MV-4-11 (cell line): ENCODE data around the gene MAPK1IP1L.

Experiments used
- DNase-seq: peaks from one replicate; lab custom pipeline; 2025; lab: John Stamatoyannopoulos, UW

The MAPK1IP1L gene

GRCh38 chr14:55094292-55095157 is 43.1 kb downstream of the MAPK1IP1L start:
- no peak for DNase-seq

GRCh38 chr14:55097881-55098560 is 46.6 kb downstream of the MAPK1IP1L start:
- DNase-seq = peak; percentile 85

- no peak for DNase-seq
Measured at GRCh38 chr14:55098561-55098898, 47.1 kb downstream of the MAPK1IP1L start.

- no peak for DNase-seq
Measured at GRCh38 chr14:55099756-55100155, 48.3 kb downstream of the MAPK1IP1L start.

- DNase-seq = no peak
Measured at GRCh38 chr14:55101698-55102097, 50.3 kb downstream of the MAPK1IP1L start.

GRCh38 chr14:55102141-55102621 is 50.7 kb downstream of the MAPK1IP1L start:
- DNase-seq = peak; percentile 89

GRCh38 chr14:55103005-55103640 is 51.7 kb downstream of the MAPK1IP1L start:
- DNase-seq = peak; percentile 48

- peak; percentile 92 for DNase-seq
Measured at GRCh38 chr14:55103971-55104954, 52.8 kb downstream of the MAPK1IP1L start.

GRCh38 chr14:55105991-55106390 is 54.5 kb downstream of the MAPK1IP1L start:
- no peak for DNase-seq

- DNase-seq = peak; percentile 84
Measured at GRCh38 chr14:55107766-55108554, 56.5 kb downstream of the MAPK1IP1L start.

GRCh38 chr14:55109836-55110235 is 58.4 kb downstream of the MAPK1IP1L start:
- no peak for DNase-seq

GRCh38 chr14:55111122-55111708 is 59.8 kb downstream of the MAPK1IP1L start:
- DNase-seq = no peak

GRCh38 chr14:55114720-55115119 is 63.3 kb downstream of the MAPK1IP1L start:
- no peak for DNase-seq

GRCh38 chr14:55115460-55115859 is 64.0 kb downstream of the MAPK1IP1L start:
- DNase-seq = no peak

- DNase-seq = no peak
Measured at GRCh38 chr14:55115861-55116245, 64.4 kb downstream of the MAPK1IP1L start.

- DNase-seq = no peak
Measured at GRCh38 chr14:55116246-55117030, 65.0 kb downstream of the MAPK1IP1L start.

- DNase-seq = peak; percentile 87
Measured at GRCh38 chr14:55117803-55118441, 66.5 kb downstream of the MAPK1IP1L start.

GRCh38 chr14:55118761-55119160 is 67.3 kb downstream of the MAPK1IP1L start:
- no peak for DNase-seq
